Upper lobe of right lung (tissue), 1 donor: ENCODE measurements around the gene KCNT1. TPM values are rescaled to one million over a fixed set of nuclear protein-coding genes. Genes with fewer than 3 reads are reported as not detected.

Experiments
- ATAC-seq: fragments of 200-7000 bp; cut with Tn5 transposase; one replicate; pipeline ENCODE4 v1.9.1; 2020; ENCODE audit warnings: mild to moderate bottlenecking, moderate library complexity
- DNase-seq: peaks from one replicate; pipeline ENCODE4 v3.0.0-alpha.2; 2020
- H3K27ac ChIP-seq: fragments of 200-600 bp; one replicate; pipeline ENCODE4 v1.8.0; 2022
- H3K27me3 ChIP-seq: fragments of 200-600 bp; one replicate; pipeline ENCODE4 v1.8.0; 2022; ENCODE audit warnings: mild to moderate bottlenecking
- H3K36me3 ChIP-seq: fragments of 200-600 bp; one replicate; pipeline ENCODE4 v1.8.0; 2022
- H3K4me1 ChIP-seq: fragments of 200-600 bp; one replicate; pipeline ENCODE4 v1.8.0; 2022
- H3K4me3 ChIP-seq: fragments of 200-600 bp; one replicate; pipeline ENCODE4 v1.8.0; 2022; ENCODE audit warnings: mild to moderate bottlenecking
- H3K9me3 ChIP-seq: fragments of 200-600 bp; one replicate; pipeline ENCODE4 v1.8.0; 2022
- intact Hi-C: fragments of 100-400 bp; cut with DNase I; formaldehyde crosslinking; loops from one replicate; pipeline ENCODE4 v1.11.0; 2022
- total RNA-seq: library from RNA; stranded (reverse); fragmentation: NEBNext Ultra II Directional; extraction: Animal tissue kit (Norgen Biotek cat#: 25700); gene quantifications from one replicate; pipeline ENCODE4 v1.2.1, GENCODE V29; 2021
- TF ChIP-seq, protein P1 (sequence below): fragments of 200-600 bp; IDR thresholded peaks from one replicate; pipeline ENCODE4 v1.8.0; 2022; ENCODE audit warnings: antibody characterized with exemption
- donor health status: DM: no; HTN: yes; CAD: no; lungs with severe emphysema.

The KCNT1 gene
- total RNA-seq, 1 donor from 2014 or later: 0.29 TPM

- H3K4me1 ChIP-seq: no peaks in the 10 kb centered on the region
- H3K27ac ChIP-seq: no peak overlapping the region
- no peak for DNase-seq
- no peak for ATAC-seq
- H3K36me3 ChIP-seq: no peaks in the 10 kb centered on the region
- no peak overlapping the region for H3K4me3 ChIP-seq
- no peaks in the 10 kb centered on the region for H3K27me3 ChIP-seq
- intact Hi-C loops: no loop called here
- H3K9me3 ChIP-seq: no peaks in the 10 kb centered on the region
- TF ChIP-seq, protein P1, sequence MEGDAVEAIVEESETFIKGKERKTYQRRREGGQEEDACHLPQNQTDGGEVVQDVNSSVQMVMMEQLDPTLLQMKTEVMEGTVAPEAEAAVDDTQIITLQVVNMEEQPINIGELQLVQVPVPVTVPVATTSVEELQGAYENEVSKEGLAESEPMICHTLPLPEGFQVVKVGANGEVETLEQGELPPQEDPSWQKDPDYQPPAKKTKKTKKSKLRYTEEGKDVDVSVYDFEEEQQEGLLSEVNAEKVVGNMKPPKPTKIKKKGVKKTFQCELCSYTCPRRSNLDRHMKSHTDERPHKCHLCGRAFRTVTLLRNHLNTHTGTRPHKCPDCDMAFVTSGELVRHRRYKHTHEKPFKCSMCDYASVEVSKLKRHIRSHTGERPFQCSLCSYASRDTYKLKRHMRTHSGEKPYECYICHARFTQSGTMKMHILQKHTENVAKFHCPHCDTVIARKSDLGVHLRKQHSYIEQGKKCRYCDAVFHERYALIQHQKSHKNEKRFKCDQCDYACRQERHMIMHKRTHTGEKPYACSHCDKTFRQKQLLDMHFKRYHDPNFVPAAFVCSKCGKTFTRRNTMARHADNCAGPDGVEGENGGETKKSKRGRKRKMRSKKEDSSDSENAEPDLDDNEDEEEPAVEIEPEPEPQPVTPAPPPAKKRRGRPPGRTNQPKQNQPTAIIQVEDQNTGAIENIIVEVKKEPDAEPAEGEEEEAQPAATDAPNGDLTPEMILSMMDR: no peak
These were observed 9.6 kb upstream of the KCNT1 start for GRCh38 chr9:135692410-135692809.

DNA sequence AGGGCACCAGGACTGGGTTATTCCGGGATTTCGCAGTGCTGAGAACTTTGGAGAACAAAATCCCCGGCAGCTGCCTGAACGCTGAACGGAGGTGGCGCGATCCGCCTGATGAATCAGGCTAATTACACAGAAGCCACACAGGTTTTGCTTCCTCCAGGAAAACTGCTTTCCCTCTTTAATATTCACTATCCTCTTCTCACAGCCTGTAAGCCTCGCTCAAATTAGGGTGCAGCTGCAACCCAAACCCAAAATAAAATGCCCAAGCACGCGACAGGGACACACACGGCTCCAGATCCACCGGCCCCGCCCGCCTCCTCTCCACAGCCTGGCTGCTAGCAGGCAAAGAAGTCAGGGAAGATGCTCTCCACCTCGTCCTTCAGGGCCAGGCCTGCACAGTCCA is 8.7 kb upstream of the KCNT1 start:
- DNase-seq (no peak), ATAC-seq (no peak)
- Histone ChIP-seq H3K9me3 (no peaks in the 10 kb centered on the region), H3K4me1 (no peaks in the 10 kb centered on the region), H3K27ac (no peak overlapping the region), H3K27me3 (no peaks in the 10 kb centered on the region), H3K36me3 (no peaks in the 10 kb centered on the region), H3K4me3 (no peak overlapping the region)
- TF ChIP-seq, protein P1: no peak
- intact Hi-C loops: no loop called here

DNA sequence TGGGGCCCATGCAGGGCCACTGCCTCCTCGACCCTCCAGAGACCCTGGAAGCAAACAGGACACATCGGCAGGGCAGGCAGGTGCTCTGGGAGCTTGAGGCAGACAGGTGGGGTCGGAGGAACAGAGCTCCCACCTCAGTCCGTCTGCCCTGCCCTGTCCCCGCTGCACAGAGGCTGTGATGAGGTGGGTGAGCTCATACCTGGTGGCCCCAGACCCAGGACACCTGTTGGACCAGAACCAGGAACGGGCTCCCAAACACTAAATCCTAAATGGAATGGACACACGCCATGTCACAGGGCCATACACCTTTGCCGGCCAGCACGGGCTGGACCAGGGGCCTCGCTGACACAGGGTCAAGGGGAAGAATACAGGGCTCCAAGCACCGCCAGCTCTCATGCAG is 8.2 kb upstream of the KCNT1 start:
- Histone ChIP-seq H3K36me3 (no peaks in the 10 kb centered on the region), H3K27me3 (no peaks in the 10 kb centered on the region), H3K4me1 (no peaks in the 10 kb centered on the region), H3K9me3 (no peaks in the 10 kb centered on the region), H3K27ac (no peak overlapping the region), H3K4me3 (no peak overlapping the region)
- DNase-seq: no peak
- ATAC-seq: no peak
- TF ChIP-seq, protein P1: no peak
- intact Hi-C loops: no loop called here

GRCh38 chr9:135694414-135694813 is 7.6 kb upstream of the KCNT1 start:
- H3K27ac ChIP-seq: no peak overlapping the region
- TF ChIP-seq, protein P1: no peak
- H3K4me1 ChIP-seq: no peaks in the 10 kb centered on the region
- no peaks in the 10 kb centered on the region for H3K9me3 ChIP-seq
- intact Hi-C loops: no loop called here
- no peaks in the 10 kb centered on the region for H3K36me3 ChIP-seq
- H3K4me3 ChIP-seq: no peak overlapping the region
- no peaks in the 10 kb centered on the region for H3K27me3 ChIP-seq
- no peak for ATAC-seq
- no peak for DNase-seq

GRCh38 chr9:135695036-135695435 is 6.9 kb upstream of the KCNT1 start:
- H3K36me3 ChIP-seq: no peaks in the 10 kb centered on the region
- ATAC-seq (no peak), DNase-seq (no peak)
- H3K4me3 ChIP-seq: no peak overlapping the region
- intact Hi-C loops: no loop called here
- no peak overlapping the region for H3K27ac ChIP-seq
- TF ChIP-seq, protein P1: no peak
- H3K27me3 ChIP-seq: no peaks in the 10 kb centered on the region
- no peaks in the 10 kb centered on the region for H3K4me1 ChIP-seq
- H3K9me3 ChIP-seq: no peaks in the 10 kb centered on the region

DNA sequence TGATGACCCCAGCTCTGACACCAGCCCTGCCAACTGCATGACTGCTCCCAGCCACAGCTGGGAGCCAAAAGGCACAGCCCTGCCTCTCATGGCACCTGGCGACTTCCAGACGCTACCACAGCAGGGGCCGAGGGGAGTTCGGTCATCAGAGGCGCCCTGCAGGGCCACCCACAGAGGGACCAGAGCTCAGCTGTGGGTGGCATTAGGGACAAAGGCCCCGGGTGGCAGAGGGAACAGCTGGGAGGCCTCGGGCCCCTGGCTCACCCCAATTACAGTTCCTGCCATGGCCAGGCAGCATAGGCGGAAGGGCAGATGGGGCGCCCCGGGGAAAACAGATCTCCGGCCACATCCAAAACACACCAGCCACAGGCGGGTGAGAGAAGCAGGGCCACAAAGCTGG is 6.3 kb upstream of the KCNT1 start:
- H3K27me3 ChIP-seq: no peaks in the 10 kb centered on the region
- intact Hi-C loops: no loop called here
- ATAC-seq: no peak
- no peaks in the 10 kb centered on the region for H3K4me1 ChIP-seq
- TF ChIP-seq, protein P1: no peak
- no peaks in the 10 kb centered on the region for H3K9me3 ChIP-seq
- H3K4me3 ChIP-seq: no peak overlapping the region
- DNase-seq: no peak
- H3K27ac ChIP-seq: no peak overlapping the region
- H3K36me3 ChIP-seq: no peaks in the 10 kb centered on the region
